Retina (tissue), 1 donor: Measurements from ENCODE around the gene BCAR3.
"Not testable (repeated sequence)": the region's sequence is repeated elsewhere in the genome, so short reads cannot be mapped to it uniquely, and the experiment has no call there.

Source experiments
- DNase-seq: peaks from one replicate; pipeline ENCODE4 v3.0.0-alpha.2; 2016

BCAR3 gene

DNA sequence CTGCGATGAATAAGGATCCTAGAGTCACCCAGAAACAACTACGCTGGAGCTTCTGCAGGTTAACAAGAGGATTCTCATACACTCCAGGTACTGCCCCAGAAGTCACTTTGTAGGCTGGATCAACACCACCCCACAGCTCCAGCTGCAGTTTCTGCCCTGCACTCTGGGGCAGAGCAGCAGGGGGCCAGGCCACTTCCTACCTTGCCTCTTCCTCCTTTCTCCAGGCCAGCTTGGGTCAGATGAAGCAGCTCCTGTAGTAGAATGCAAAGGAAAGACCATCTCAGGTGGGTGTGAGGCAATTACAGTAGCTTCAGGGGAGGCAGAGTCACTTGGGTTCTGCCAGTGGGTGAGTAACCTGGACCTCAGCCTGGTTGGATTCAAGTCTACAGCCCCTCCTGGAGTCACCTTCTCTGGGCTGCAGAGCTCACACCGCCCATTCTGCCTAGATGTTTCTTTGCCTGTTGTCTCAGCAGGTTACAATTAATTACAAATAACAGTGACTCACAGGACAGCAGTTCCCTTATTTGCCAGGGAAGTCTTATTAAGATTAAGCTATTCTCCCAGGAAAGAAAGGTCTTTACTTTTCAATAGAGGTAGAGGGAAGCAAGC, 24.4 kb upstream of the BCAR3 start:
- no peak for DNase-seq

DNA sequence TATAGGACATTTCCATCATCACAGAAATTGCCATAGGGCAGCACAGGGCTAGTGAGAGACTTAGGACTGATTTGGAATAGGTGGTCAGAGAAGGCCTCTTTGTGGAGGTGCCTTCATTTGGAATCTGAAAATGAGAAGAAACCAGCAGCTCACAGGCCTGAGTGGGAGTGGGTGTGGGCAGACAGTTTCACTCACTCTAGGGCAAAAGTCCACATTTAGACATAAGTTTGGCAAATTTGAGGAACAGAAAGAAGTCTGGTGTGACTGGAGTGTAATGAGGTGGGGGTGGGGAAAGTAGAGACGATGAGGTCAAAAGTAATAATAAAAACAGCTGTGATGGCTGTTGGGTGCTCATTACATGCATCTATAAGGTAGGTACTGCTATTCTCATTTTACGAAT, 22.4 kb upstream of the BCAR3 start:
- no peak for DNase-seq

DNA sequence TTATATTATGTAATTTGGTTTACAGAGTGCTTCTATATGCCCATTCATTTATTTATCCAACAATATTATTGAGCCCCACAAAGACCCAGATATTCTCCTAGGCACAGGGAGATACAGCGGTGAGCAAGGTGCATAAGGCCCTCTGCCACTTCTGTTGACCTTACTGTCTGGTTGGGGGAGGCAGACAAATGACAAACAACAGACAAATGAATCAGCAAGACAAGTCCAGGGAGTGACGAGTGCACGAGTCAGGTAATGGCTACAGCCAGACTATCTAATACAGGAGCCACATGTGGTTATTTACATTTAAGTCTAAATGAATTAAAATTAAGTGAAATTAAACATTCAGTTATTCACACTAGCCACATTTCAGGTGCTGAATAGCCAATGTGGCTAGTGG, 22.0 kb upstream of the BCAR3 start:
- no peak for DNase-seq

DNA sequence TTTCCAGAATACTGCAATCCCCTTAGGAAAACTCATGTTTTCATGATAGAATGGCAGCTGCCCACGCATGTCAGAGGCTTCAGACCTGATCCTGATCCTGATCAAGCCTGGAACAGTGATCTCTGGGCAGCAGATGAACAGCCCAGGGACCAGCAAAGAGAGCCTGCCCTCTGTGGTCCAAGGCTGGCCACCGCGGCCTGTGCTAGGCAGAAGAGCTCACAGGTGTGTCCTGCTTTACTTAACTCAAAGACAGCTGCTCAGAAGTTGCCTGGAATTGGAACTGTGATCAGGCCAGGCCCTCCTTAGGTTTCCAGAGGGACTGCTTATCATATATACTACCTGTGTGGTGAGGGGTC, 21.2 kb upstream of the BCAR3 start:
- no peak for DNase-seq

DNA sequence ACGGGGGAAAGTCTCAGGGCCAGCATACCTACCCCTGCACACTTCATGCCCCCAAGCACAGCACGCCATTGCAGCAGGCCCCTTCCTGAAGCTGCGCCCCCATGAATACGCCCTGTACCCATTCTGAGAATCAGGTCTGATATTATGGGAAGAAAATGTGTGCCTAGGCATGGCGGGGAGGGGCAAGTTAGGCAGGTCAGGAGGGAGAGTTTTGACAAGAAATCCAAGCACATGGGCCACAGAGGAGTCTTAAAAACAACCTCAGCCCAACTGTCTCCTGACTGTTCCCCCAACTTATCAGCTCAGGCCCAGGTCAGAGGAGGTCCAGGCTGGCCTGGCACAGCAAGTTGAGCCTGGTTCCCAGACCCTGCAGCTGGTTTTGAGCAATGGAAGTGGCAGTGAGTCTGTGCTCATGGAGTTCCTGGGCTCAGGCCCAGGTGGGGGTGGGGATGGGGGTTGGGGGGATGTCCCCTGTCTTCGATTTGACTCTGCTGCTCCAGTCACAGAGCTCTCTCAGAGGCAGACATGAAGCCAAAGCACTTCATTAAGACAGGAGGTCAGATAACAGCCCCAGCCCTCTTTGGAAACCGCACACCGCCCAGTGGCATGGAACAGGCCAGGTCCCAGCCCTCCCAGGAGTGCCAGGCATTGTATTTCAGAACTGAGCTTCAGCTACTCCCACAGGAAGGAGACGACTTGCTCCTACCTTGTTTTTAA, 20.6 kb upstream of the BCAR3 start:
- no peak for DNase-seq

DNA sequence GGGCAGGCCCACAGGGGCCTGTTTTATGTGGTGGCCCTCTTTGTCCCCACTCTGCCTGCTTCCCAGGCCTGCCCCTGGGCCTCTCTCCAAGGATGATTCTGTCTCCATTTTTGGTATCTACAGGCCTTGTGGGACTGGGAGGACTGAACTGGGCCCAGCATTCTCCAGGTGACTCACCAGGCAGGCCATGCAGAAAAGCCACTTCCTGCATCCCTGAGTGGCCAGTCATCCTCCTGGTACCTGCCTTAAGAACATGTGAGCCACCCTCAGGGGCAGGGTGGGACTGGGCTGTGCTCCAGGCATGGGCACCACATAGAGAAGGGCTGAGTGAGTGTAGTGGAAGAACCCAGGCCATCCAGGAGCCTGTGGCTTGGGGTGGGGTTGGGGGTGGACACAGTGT, 20.0 kb upstream of the BCAR3 start:
- no peak for DNase-seq

DNA sequence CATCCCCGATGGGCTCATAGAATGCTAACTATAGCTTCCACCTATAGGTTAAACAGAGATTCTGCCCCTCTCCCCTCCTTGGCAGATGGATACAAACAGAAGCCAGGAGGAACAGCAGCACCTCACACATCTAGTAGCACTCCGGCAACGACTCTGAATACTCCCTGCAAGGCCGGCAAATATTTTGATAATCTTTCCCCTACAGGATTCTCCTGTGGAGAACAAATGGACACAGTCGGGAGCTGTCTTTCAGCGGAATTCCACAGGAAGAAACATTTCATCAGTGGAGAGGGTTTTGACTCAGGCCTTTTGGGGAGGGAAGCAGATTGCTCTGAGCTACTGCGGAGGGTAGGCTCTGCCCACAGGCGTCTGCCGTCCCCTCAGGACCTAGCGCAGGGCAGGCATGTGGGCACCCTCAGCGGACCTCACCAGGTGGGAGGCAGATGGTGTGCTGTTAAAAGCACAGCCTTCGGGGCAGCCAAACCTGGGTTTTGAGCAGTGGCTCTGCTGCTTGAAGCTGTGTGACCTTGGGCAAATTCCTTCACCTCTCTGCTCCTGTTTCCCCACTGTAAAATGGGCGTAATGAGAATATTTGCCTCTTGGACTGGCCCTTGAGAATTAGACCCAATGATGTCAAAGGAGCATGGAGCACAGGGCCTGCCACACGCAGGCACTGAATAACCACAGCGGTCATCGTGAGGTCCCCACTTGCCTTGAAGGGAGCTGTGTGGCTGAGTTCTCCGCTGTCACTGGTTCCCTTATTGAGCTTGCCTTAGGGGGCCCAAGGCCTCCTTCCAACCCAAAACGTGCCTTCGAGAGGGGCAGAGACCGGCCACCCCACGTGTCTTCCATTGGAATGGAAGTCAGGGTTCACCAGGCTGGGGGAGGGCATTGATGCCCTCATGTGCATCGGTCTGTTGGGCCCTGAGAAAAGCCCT, 19.2 kb upstream of the BCAR3 start:
- DNase-seq, result no peak

DNA sequence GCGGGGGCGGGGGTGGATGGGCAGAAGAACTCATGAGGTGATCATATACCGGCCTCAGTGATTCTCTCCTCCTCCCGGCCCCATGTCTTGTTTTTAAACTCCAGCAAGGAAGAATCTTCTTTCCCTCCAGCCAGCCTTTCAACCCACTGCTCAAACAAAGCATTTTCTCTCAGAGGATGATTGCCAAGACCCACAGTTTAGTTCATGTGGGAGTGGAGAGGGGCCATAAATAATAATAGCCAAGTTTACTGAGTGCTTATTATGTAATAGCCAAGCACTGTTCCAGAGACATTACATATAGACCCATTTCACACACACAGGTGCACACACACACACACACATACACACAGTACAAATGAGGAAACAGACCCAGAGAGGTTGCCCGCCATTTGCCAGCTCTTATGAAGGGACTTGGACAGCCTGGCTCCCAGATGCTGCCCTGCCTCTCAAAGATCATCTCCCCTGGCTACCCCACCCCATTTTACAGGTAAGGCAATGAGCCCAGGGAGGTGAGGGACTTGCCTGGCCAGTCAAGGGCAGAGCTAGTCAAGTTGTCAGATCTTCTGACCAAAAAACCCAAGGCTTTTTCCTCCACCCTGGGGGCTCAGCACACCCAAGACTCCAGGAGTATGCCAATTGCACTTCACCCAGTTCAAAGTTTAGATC, 18.0 kb upstream of the BCAR3 start:
- no peak for DNase-seq

DNA sequence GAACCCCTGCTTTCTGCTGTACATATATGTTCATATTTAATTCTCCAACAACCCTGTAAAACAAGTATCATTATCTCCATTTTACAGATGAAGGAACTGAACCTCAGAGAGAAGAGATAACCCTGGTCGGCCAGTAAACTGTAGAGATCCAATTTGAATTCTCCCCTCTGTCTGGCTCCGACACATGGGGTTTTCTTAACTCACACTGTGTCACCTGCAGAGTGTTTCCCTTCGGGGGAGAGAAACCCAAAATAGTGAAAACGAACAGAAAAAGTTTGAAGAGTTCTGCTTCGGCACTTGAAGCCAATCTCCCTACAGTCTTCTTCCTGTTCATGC, 17.4 kb upstream of the BCAR3 start:
- DNase-seq, result no peak

DNA sequence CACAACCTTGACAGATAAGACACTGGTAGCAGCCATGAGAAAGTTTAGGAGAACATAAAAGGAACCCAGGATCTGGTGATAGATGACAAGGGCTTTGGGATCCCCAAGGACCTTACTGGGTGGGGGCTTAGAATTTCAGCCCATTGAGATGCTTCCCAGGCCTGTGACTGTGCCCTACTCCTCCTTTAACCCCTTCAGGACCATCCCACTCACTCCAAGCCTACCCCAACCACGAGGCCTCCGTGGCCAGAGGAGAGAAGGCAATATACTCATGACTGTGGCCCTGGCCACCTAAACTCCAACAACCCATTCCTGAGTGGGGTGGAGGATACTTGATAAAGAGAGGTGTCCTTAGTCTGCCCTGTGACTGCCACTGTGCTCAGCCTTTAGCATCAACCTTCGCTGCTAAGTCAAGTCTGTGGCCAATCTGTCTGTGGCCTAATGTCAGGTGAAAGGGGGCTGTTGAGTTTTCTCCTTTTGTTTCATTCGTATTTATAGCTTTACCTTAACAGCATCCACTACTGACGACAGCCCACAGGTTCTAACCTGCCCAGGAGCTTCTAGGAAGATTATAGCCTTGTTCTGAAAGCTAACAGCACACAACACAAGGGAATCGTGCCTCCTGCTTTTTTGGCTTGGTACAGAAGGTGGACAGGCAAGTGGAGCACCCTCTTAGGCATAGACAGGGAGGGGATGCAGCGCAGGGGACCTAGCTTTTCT, 16.9 kb upstream of the BCAR3 start:
- DNase-seq, result no peak

DNA sequence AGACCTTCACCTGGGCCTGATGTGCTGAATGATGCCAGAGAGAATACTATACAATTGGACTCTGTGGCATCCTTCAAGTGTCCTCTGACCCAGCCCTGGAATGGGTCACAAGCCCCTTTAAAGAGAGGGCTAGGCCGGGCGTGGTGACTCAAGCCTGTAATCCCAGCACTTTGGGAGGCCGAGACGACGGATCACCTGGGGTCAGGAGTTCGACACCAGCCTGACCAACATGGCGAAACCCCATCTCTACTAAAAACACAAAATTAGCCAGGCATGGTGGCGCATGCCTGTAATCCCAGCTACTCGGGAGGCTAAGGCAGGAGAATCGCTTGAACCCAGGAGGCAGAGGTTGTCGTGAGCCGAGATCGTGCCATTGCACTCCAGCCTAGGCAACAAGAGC, 15.9 kb upstream of the BCAR3 start:
- not testable (repeated sequence) for DNase-seq

DNA sequence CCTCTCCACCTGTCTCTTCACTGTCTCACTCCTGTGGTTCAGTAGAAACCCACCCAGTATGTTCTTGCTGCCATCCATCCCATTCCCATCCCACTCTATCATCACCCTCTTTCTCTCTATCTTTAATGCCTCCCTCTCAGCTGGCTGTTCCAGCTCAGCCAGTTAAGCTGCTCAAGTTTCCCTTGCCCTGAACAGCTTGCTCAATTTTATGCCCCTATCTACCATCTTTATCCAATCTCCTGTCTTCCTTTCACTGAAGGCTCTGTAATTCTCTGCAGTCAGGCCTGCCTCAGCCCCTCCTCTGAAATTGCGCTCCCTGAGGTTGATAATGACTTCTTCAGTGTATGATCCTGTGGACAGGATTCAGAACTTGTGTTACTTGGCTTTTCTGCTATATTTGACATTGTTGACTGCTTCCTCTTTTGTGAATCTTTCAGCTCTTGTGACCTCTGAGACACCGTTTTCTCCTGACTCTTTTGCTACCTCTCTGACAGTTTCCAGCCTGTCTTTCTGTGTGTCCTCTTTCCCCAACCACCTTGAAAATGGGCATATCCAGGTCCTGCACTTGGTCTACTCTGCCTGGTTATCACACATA, 13.9 kb upstream of the BCAR3 start:
- no peak for DNase-seq

DNA sequence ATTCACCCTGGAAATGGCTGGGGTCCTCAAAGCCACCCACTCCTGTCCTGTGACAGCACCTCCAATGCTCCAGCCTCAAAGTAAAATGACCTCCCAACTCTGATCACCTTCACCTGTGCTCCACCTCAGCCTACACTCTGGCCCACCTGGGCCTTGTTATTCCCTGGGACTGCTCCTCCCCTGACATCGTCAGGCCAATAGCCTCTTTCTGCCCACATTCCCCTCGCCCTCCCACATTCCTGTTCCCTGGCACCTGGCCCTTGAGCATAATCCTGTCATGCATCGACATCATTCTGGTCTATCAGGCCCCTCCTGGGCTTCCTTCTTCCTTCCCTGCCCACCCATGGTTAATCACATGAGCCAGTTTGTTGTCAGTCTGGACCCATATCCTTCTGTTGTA, 13.2 kb upstream of the BCAR3 start:
- DNase-seq, result no peak

DNA sequence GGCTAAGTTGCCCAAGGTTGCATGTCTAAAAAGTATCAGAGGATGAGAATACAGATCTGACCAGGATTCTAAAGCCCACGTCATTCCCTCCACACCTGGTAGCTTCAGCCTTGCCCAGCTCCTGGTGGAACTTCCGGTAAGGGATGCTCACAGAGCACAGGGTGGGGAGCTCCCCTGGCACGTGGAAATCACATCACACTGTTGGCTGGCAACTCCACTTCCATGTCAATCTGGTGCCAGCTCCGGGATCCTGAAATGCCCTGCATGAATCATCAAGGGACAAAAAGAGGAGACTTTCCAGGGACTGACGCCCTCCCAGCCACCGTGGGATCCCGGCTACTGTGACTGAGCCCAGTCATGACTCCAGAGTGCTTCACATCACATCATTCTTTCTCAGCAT, 12.4 kb upstream of the BCAR3 start:
- no peak for DNase-seq

DNA sequence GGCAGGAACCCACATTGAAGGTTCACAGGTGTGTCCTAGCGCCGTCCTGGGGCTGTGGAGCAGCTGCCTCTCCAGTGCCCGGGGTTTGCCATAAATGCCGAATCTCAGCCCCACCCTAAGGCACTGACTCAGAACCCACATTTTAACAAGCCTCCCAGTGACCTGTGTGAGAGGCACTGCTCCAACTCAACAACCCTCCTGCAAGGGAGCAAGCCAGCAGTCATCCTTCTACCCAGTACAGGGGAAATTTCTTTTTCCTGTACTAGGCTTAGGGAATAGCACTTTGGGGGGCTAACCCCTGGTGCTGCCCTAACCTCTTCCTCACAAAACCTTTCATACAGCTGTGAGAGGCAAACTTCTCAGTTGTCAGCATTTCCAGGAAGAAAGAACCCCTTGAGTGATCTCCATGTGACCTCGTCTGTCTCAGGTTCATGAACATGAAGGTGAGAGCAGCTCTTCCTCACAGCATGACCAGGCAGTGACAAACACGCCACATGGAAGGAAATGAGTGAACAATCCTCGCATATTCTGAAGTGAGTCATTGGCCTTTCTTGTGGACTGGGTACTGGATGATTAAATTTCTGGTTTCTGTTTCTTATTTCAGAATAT, 11.4 kb upstream of the BCAR3 start:
- DNase-seq, result no peak

DNA sequence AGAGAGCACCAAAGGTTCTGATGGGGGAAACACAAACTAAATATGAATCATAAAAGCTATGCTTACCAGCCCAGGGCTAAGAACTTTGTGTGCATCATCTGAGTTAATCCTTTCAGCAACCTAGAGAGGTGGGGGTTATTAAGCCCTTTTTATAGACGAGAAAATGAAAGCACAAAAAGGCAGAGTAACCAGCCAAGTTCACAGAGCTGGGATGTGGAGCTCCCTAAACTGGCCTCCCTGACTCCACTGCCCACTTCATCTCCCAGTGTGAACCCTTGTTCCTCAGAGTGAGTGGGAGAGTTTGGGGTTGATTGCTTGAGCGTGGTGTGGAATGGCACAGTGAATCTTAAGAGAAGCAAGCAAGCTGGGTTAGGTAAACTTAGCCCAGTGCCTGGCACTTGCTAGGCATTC, 10.8 kb upstream of the BCAR3 start:
- DNase-seq, result no peak

DNA sequence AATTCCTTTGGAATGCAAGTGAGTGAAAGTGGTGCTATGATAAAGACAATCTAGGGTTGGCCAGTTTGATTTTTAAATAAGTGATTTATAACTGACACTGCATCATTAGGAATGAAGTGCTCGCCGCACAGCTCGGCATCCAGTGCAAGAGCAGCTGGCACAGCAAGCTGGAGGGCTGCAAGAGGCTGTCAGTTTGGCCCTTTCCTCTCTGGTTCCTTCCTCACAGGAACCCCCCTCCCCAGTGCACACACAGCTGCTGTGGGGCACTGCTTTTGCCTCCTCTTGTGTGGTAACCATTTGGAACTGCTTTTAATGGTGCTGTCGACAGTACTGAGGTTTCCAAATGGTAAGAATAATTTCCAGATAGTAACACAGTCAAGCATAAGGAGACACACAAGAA, 10.4 kb upstream of the BCAR3 start:
- no peak for DNase-seq

DNA sequence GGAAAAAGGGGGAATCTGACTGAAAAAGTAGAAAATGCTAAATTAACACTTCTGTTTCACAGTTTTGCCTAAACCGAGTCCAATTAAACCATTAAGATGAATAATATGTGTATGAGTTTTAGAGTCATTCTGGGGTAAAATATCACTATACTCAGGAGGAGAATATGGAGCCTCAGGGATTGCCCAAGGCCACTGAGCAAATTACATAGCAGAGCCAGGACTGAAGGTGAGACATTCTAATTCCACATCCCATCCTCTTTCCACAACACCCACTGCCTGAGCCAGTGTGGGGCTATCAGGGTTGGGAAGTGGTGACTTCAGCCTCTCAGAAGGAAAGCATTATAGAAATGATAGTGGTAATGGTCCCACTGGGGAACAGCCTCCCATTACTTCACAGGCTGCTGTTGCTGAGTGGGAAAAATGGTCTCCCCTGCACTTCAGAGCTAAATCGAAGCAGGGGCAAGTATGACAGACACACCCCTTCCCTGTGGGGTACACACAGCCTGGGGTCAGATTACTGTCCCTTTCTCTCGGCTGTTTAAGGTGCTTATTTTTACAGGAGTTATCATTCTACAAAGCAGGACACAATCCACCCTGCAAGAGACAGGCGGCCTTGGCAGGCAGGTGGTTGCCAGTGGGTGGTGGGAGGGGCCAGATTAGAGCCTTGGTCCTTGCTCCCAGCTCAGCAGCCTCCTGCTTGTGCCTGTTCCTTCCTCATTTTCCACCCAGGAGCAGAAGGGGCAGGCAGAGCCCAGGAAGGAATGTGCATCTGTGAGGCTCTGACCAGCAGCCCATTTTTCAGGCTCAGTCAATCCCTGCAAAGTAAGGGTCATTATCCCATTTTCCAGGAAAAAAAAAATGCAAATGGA, 9.5 kb upstream of the BCAR3 start:
- DNase-seq, result no peak

DNA sequence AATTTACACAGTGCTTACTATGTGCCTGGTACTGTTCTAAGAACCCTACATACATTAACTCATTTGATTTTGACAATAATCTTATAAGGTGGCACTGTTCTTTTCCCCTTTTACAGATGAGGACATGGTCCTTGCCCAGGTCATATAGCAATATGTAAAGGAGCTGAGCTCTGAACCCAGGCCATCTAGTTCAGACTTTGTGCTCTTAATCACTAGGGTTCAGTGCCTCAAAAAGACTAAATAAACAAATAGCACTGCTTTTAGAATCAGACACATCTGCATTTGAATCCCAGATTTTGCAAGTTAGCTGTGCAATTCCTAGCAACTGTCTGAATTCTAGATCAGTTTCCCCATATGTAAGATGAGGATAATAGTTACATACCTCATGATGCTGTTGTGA, 8.7 kb upstream of the BCAR3 start:
- no peak for DNase-seq

DNA sequence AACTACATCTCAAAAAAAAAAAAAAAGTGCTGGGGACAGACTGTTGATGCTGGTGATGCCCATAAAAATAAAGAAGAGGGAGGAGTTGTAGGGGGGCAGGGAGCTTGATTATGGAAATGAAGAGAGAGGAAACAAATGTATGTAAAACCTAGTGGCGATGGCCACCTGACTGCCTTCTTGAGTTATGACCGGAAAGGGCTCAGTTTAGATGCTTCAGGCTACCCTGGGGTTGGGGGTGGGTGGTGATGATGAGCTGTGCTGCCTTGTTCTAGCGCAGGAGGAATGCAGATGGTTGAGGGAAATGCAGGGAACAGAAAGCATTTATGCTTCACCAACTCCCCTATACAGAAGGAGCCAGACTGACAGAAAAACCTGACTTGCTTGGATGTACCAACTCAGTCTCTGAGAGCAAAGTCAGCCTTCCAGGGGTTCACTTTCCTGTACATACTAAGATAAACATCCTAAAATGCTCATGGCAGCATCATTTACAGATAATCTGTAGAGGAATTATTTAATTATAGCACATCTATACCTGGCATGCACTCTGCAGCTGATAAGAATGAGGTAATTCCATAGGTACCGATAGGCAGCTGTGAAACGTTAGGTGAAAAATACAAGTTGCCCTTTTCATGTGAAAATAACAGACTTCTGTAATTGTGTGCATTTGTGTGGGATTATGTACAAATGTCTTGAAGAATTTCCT, 8.0 kb upstream of the BCAR3 start:
- DNase-seq, result no peak
